Ovary (tissue), 3 donors: Measurements from ENCODE around the gene HMBS.

Experiments
- POLR2A ChIP-seq: fragments of 450-650 bp; IDR thresholded peaks from one replicate; pipeline ENCODE4 v1.6.1; 2017; ENCODE audit warnings: antibody characterized with exemption, mild to moderate bottlenecking, moderate library complexity
- TF ChIP-seq, protein P1 (sequence below), 3 donors: fragments of 450-650 bp in 2 of 3; fragments of 200-600 bp in 1 of 3; IDR thresholded peaks; one replicate each; pipeline versions ENCODE4 v1.5.1 to v1.8.0; 2016 to 2022; ENCODE audit warnings: antibody characterized with exemption in 3 of 3, mild to moderate bottlenecking in 1 of 3
- donor health status: DM: no; HTN: no; CAD: no.

DNA sequence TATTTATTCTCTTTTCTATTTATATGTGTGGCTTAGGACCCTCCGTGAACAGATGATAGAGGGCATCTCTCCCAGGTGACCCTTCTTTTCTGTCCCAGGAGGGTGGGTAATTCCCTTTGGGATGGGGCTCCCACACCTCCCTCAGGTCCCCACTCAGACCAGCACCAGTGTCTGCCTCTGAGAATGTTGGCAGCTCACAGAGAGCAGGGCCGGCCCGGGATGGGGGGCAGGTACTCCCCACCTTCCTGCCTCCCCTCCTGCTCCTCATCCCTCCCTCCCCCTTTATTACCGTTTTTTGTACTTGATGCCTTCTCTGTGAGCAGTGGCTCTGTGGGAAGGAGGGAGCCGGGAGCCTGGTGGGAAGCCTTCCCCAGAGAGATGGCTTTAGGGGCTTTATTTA lies 31.9 kb downstream of the HMBS start:
- TF ChIP-seq POLR2A: no peak
- TF ChIP-seq, protein P1, sequence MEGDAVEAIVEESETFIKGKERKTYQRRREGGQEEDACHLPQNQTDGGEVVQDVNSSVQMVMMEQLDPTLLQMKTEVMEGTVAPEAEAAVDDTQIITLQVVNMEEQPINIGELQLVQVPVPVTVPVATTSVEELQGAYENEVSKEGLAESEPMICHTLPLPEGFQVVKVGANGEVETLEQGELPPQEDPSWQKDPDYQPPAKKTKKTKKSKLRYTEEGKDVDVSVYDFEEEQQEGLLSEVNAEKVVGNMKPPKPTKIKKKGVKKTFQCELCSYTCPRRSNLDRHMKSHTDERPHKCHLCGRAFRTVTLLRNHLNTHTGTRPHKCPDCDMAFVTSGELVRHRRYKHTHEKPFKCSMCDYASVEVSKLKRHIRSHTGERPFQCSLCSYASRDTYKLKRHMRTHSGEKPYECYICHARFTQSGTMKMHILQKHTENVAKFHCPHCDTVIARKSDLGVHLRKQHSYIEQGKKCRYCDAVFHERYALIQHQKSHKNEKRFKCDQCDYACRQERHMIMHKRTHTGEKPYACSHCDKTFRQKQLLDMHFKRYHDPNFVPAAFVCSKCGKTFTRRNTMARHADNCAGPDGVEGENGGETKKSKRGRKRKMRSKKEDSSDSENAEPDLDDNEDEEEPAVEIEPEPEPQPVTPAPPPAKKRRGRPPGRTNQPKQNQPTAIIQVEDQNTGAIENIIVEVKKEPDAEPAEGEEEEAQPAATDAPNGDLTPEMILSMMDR (IDR thresholded peaks at IDR 0.05): no peak
